Measurements from ENCODE around the gene SPX.

Gene SPX

DNA sequence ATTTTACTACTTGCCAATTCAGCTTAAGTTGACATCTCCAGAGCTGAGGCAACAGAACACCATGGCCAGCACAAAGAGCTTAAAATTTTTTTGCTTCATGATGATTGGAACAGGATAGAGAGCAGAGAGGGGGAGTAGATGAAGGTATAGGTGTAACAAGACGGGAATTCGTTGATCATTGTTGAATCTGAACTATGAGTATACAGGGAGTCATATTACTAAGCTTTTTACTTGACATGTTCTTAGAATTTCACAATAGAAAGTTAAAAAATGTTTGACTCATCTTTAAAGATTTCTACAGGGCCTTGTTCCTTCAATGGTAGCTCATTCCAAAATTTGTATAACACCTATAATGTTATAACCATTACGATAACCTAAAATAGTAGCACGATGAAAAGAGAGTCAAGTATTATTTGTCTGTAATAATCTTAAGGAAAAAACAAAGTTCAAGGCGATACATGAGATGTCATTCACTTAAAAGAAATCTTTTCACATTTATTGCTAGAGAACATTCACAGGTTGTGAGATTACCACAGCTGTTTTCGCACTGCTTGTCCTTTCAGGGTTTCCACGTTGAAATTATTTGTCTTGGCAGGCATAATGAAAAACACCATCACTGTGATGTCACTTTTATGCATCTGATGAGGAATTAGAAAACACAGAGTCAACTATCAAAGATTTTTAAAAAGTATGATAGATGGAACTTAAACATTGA, 33.9 kb downstream of the SPX start:
- Histone ChIP-seq H3K9me3 (ENCODE audit: severe bottlenecking) (no peaks in the 10 kb centered on the region), H3K27ac (no peak overlapping the region), H3K27me3 (ENCODE audit: insufficient read depth, low read depth, severe bottlenecking) (no peaks in the 10 kb centered on the region), H3K4me3 (ENCODE audit: low read depth, low read length) (no peak overlapping the region), H3K36me3 (no peaks in the 10 kb centered on the region)
- DNase-seq, result no peak
- TF ChIP-seq, protein P1, sequence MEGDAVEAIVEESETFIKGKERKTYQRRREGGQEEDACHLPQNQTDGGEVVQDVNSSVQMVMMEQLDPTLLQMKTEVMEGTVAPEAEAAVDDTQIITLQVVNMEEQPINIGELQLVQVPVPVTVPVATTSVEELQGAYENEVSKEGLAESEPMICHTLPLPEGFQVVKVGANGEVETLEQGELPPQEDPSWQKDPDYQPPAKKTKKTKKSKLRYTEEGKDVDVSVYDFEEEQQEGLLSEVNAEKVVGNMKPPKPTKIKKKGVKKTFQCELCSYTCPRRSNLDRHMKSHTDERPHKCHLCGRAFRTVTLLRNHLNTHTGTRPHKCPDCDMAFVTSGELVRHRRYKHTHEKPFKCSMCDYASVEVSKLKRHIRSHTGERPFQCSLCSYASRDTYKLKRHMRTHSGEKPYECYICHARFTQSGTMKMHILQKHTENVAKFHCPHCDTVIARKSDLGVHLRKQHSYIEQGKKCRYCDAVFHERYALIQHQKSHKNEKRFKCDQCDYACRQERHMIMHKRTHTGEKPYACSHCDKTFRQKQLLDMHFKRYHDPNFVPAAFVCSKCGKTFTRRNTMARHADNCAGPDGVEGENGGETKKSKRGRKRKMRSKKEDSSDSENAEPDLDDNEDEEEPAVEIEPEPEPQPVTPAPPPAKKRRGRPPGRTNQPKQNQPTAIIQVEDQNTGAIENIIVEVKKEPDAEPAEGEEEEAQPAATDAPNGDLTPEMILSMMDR (IDR thresholded peaks at IDR 0.05; ENCODE audit: low read depth, low read length), result no peak

DNA sequence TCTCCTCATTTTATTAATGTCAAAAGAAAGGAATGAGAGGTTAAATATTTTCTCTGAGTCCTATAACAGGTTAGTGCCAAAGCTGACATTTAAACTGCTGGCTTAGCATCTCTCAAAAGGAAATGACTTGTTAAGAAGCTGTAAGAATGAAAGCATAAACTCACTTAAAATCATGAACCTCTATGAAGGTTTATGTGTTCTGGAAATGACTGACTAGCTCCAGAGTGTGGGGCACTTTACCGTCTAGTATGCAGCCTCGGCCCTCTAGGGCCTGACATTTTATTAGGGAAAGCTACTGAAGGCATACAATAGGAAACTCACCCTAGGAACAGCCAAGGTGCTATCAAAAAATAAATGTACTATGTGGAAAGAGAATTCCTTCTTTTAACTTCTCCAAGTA, 35.1 kb downstream of the SPX start:
- Histone ChIP-seq H3K9me3 (ENCODE audit: severe bottlenecking) (no peaks in the 10 kb centered on the region), H3K27me3 (ENCODE audit: insufficient read depth, low read depth, severe bottlenecking) (no peaks in the 10 kb centered on the region), H3K36me3 (no peaks in the 10 kb centered on the region), H3K4me3 (ENCODE audit: low read depth, low read length) (no peak overlapping the region), H3K27ac (no peak overlapping the region)
- DNase-seq, result no peak
- TF ChIP-seq, protein P1 (IDR thresholded peaks at IDR 0.05; ENCODE audit: low read depth, low read length), result no peak

DNA sequence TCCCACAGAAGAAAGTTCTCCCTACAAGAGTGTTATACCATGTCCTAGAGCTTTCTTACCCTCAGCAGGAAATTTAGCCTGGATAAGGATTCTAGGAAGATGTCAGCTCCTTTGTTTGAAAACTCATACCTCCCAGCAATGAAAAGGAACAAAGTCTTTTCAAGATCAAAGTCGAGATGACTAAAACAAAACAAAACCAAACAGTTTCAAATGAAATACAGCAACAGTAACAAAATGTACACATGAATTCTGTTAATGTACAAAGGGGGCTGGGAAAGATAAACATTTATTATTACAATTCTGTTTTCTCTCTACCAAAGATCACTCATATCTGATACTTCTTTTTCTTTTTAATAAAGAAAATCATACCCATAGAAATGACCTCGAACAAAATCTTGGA, 36.8 kb downstream of the SPX start:
- no peaks in the 10 kb centered on the region for H3K27me3 ChIP-seq (ENCODE audit: insufficient read depth, low read depth, severe bottlenecking)
- no peak for DNase-seq
- TF ChIP-seq, protein P1 (IDR thresholded peaks at IDR 0.05; ENCODE audit: low read depth, low read length), result no peak
- no peak overlapping the region for H3K4me3 ChIP-seq (ENCODE audit: low read depth, low read length)
- H3K36me3 ChIP-seq, result no peaks in the 10 kb centered on the region
- no peak overlapping the region for H3K27ac ChIP-seq
- H3K9me3 ChIP-seq (ENCODE audit: severe bottlenecking), result no peaks in the 10 kb centered on the region

DNA sequence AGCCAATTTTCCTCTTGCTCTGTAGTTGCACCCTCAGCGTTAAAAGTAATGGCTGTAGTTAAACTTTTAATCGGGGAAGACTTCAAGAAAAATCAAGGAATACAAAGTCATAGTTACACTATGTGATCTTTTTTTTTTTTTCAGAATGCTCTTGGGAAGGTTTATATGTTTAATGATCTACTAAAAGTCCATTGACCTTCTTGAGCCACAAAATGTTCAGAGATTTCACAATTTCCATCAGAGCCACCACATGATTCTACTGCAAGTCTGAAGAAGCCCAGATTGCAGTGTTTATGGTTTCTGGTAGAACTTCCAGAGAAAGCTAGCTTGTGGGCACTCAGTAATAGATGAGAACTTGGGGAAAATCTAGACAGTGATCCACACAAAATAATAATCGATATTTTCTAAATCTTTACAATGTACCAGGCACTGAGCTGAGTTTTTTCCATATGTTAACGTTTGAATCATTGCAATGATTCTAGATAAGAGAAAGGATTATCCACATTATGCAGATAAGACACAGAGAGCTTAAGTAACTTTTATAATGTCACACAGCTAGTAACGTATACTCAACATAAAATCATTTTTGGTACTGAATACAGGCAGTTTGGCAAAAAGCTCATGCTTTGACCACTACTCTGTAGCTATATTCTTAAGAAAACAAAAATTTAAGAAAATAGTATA, 40.3 kb downstream of the SPX start:
- TF ChIP-seq, protein P1 (IDR thresholded peaks at IDR 0.05; ENCODE audit: low read depth, low read length), result no peak
- no peaks in the 10 kb centered on the region for H3K9me3 ChIP-seq (ENCODE audit: severe bottlenecking)
- H3K27ac ChIP-seq, result no peak overlapping the region
- no peak overlapping the region for H3K4me3 ChIP-seq (ENCODE audit: low read depth, low read length)
- H3K27me3 ChIP-seq (ENCODE audit: insufficient read depth, low read depth, severe bottlenecking), result no peaks in the 10 kb centered on the region
- no peak for DNase-seq
- no peaks in the 10 kb centered on the region for H3K36me3 ChIP-seq

DNA sequence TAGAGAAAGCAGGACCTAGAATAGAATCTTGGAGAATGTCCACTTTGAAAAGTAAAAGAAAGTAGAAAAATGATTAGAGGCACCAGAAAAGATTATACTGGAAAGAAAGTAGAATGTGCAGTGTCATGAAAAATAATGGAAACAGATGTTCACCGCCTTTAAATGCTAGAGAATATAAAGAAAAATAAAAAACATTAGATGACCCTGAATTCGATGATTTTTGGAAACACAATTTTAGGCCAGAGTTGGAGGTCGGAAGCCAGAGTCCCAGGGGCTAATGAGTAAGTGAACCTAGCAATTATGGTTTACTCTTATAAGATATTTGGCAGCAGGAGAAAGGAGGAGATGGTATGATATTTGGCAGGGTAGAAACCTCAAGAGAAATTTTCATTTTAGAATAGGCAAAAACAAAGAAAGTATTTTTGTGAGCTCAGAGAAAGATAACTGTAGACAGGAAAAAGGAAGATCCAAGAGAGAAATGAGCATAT, 40.9 kb downstream of the SPX start:
- Histone ChIP-seq H3K27me3 (ENCODE audit: insufficient read depth, low read depth, severe bottlenecking) (no peaks in the 10 kb centered on the region), H3K27ac (no peak overlapping the region), H3K4me3 (ENCODE audit: low read depth, low read length) (no peak overlapping the region), H3K36me3 (no peaks in the 10 kb centered on the region), H3K9me3 (ENCODE audit: severe bottlenecking) (no peaks in the 10 kb centered on the region)
- TF ChIP-seq, protein P1 (IDR thresholded peaks at IDR 0.05; ENCODE audit: low read depth, low read length), result no peak
- DNase-seq, result no peak

All from WERI-Rb-1 (cell line).